GM19467 (cell line): ENCODE measurements around the gene DNAJC27.

ENCODE experiments used
- ATAC-seq: cut with Tn5 transposase; IDR thresholded peaks from one replicate; pipeline ENCODE4 v1.9.1; 2021; ENCODE audit warnings: mild to moderate bottlenecking, moderate library complexity; ENCODE audit not compliant: unreplicated experiment

Gene DNAJC27

DNA sequence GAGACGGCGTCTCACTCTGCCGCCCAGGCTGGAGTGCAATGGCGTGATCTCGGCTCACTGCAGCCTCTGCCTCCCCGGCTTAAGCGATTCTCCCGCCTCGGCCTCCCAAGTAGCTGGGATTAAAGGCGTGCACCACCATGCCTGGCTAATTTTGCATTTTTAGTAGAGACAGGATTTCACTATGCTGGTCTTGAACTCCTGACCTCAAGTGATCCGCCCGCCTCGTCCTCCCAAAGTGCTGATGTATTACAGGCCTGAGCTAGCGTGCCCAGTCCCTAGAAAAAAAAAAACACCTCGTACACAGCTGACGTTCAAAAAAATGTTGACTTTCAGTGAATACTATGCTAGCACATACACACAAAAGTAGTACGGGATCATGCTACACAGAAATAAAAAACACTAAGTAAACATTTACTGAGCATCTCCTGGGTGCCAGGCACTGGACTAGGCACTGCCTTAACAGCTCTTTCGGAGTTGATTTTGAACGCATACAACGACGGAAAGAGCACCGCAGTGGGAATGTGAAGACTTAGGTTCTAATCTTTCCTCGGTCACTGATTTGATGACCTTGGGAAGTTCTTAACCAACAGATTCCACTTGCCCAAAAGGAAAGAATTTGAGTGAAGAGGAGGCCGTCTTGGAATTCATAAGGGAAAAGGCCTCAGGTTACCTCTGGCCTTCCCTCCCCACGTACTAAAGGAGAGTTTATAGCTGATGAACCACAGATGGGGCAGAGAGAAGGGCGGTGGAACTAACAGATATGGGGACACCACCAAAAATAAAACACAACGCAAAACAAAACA, 1.1 kb downstream of the DNAJC27 start:
- no peak for ATAC-seq

DNA sequence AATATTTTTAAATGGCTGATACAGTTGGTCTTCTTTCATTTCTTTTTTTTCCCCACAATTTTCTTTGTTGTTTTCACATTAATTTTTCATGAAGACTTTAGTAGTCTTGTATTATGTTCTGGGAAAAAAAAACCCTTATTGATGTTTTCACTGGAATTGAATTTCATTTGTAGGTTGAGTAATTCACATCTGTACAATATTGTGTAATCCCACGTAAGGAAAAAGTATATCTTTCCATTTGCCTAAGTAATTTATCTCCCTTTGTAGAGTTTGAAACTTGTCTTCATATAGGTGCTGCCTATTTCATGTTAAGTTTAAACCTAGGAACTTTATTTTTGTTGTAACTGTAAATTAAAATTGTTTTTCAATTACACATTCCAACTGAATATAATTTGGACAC, 2.0 kb downstream of the DNAJC27 start:
- ATAC-seq = no peak

DNA sequence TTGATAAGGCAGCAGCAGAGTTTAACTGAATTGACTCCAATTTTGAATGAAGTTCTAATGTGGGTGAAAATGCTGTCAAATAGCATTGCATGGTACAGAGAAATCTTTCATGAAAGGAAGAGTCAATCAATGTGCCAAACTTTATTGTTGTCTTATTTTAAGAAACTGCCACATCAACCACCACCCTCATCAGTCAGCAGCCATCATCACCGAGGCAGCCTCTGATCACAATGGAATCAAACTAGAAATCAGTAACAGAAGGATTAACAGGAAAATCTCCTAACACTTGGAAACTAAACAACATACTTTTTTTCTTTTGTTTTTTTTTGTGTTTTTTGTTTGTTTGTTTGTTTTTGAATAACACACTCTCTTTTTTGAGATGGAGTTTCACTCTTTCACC, 9.9 kb downstream of the DNAJC27 start:
- no peak for ATAC-seq

GRCh38 chr2:24959761-24960160, 12.0 kb downstream of the DNAJC27 start:
- no peak for ATAC-seq

- no peak for ATAC-seq
Observed at GRCh38 chr2:24958411-24958935, 13.3 kb downstream of the DNAJC27 start.

DNA sequence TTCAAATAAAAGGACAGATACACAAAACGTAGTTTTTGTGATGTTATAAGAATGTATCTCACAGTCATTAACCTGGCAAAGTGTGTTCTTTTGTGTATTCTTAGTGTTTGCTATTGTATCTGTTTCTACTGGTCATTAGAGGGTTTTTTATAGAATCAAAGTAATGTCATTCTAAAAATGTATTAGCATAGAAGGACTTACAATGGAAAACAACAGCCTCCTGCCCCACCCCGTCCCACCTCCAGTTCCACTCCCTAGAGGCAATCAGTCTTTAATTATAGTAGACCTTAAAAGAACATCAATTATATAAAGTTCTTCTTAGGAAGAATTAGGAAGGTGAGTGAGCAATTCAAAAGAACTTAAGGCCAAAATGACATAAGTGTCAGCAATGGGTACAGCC, 13.8 kb downstream of the DNAJC27 start:
- ATAC-seq = no peak

GRCh38 chr2:24957221-24957620, 14.5 kb downstream of the DNAJC27 start:
- no peak for ATAC-seq

DNA sequence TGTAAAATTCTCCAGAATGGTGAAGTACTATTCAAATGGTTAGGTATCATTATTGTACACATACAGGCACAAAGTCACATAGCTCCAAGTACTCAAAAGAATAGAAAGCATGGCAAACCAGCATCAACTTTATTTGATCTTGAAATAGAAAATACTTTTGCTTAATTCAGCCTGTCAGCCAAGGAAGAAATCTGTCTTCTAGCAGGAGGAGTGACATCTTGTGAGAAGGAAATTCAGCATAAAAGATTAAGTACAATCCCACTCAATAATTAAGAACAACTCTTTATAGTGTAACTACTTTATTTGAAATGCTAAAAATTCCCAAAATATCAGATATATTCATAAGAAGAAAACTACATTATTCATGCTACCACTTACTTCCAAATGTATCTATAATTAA, 15.8 kb downstream of the DNAJC27 start:
- no peak for ATAC-seq

DNA sequence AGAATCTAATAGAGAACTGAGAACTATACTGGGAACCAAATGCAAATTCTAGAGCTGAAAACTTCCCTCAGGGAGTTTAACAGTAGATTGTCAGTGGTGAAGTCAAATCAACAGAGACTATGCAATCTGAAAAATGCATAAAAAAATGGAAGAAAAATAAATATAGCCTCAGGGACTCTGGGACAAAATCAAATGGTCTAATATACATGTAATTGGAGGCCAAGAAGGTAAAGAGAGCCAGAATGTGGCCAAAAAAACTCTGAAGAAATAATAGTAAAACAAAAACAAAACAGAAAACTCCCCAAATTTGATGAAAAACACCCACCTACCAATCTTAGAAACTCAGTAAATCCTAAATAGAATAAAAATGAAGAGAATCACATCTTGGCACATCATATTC, 16.5 kb downstream of the DNAJC27 start:
- ATAC-seq = no peak

- no peak for ATAC-seq
Observed at GRCh38 chr2:24950102-24950501, 21.7 kb downstream of the DNAJC27 start.

- no peak for ATAC-seq
Observed at GRCh38 chr2:24948506-24948905, 23.2 kb downstream of the DNAJC27 start.

- ATAC-seq = no peak
Observed at GRCh38 chr2:24947561-24948157, 24.1 kb downstream of the DNAJC27 start.

- ATAC-seq = no peak
Observed at GRCh38 chr2:24945907-24946306, 25.8 kb downstream of the DNAJC27 start.

DNA sequence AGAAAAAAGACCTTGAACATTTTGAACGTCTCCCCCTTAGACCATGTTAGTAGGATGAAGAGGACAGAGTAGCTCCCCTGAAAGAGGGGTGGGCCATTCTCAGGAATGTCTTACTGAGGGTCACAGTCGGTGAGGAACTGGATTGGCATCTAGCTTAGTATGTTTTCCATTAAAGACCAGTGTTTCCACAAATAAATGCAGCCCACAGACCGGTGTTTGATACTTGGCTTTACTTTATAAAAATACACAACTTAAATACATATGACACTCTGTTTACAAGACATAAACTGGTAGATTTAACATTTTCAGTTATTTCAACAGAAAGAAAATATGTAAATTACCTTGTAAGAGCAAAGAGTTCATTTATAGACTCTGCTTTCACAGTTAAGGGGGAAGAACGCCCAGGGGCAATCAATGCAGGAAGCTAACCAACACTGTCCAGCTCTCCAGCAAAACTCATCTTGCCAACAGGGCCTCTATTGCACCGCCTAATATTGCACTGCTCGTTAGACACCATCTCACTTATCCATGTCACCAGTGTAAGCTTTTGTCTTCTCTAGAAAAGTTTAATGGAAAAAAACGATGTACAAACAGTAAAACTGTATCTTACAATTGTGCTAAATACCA, 28.2 kb downstream of the DNAJC27 start:
- ATAC-seq = no peak

GRCh38 chr2:24939353-24939752, 32.4 kb downstream of the DNAJC27 start:
- ATAC-seq = no peak

- ATAC-seq = no peak
Observed at GRCh38 chr2:24937236-24937635, 34.5 kb downstream of the DNAJC27 start.

- no peak for ATAC-seq
Observed at GRCh38 chr2:24935145-24935544, 36.6 kb downstream of the DNAJC27 start.

DNA sequence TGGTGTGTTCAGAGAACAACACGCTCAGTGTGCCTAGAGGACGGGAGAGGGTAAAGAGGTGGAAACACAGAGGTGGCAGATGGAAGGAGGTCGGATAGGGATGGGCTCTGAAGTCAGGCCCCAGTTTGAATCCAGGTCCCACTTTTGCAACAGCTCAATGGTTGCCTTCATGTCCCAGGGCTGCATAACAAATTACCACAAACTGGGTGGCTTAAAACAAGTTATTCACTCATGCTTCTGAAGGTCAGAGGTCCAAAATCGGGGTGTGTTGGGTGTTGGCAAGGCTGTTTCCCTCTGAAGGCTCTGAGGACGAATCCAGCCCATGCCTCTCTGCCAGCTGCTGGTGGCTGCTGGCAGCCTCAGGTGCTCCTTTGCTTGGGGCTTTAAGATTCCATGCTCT, 39.0 kb downstream of the DNAJC27 start:
- no peak for ATAC-seq

DNA sequence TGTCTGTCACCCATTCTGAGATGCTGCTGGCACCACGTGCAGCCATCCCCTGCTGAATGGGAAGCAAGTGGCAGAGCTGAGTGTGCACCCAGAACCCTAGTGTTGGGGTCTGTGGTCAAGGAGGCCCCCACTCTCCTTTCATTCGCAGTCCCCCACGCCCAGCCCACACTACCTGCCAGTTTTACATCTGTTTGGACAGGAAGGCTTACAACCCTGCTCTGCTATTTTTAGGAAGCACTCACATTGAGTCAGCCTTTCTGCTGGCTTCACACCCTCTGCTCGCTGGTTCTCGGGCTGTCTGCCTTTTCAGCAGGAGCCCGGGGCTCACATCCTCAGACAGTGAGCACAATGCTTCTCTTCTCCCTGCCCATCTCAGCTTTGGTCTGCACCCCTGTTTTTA, 41.0 kb downstream of the DNAJC27 start:
- no peak for ATAC-seq

GRCh38 chr2:24929230-24929629, 42.5 kb downstream of the DNAJC27 start:
- no peak for ATAC-seq

DNA sequence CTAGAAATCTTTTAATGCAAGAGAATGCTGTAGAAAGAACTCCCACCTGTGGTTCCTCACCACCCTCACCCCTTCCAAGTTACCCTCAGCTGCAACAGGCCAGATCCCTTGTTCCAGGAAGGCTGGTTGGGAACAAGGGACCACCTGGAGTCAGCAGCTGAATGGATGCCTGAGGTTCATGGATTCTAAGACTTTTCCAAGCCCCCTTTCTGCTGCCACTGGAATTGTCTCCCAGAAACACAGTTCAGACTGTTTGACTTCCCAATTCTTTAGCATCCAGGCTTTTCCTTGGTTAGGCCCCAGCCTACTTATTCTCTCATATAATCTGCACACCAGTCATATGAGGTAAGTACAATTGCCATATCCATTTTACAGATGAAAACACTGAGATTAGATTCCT, 43.7 kb downstream of the DNAJC27 start:
- ATAC-seq = no peak
